Esophagus muscularis mucosa (tissue), 4 donors: Measurements from ENCODE around the gene SIK2.

Source experiments
- EP300 ChIP-seq: sonication (generic); formaldehyde crosslinking; IDR thresholded peaks from one replicate; pipeline ENCODE4 v1.6.1; 2017; ENCODE audit warnings: antibody characterized with exemption
- POLR2A ChIP-seq: fragments of 450-650 bp; IDR thresholded peaks from one replicate; pipeline ENCODE4 v1.6.1; 2017; ENCODE audit warnings: antibody characterized with exemption, moderate library complexity, mild to moderate bottlenecking, low read depth
- POLR2AphosphoS5 ChIP-seq, 2 donors: sonication (generic); formaldehyde crosslinking; IDR thresholded peaks; one replicate each; pipeline ENCODE4 v1.6.1; 2017; ENCODE audit warnings: antibody characterized with exemption in 2 of 2
- TF ChIP-seq, protein P1 (sequence below), 3 experiments: fragments of 200-600 bp in 2 of 3; fragments of 450-650 bp in 1 of 3; sonication (generic) in 2 of 3; IDR thresholded peaks; one replicate each; pipeline ENCODE4 v1.5.1; 2017 to 2019; ENCODE audit warnings: antibody characterized with exemption in 3 of 3, mild to moderate bottlenecking in 2 of 3, moderate library complexity in 1 of 3

DNA sequence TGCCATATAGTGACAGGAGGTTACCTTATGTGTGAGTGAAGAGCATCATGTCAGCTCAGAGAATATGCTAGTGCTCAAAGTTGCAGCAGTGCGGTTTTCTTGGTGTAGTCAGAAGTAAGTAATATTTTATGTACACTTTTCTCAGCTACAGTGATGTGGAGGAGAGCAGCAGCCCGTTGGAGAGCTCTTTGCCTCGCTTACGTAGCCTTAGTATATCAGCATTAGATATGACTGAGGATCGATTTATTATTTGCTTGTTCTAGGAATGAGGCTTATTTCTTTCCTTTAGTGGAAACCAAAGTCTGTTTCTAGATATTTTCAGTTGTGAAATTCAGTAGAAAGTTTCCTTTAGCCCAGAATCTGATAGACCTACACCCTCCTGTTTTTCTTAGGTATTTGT is 100.4 kb downstream of the SIK2 start:
- TF ChIP-seq, protein P1, sequence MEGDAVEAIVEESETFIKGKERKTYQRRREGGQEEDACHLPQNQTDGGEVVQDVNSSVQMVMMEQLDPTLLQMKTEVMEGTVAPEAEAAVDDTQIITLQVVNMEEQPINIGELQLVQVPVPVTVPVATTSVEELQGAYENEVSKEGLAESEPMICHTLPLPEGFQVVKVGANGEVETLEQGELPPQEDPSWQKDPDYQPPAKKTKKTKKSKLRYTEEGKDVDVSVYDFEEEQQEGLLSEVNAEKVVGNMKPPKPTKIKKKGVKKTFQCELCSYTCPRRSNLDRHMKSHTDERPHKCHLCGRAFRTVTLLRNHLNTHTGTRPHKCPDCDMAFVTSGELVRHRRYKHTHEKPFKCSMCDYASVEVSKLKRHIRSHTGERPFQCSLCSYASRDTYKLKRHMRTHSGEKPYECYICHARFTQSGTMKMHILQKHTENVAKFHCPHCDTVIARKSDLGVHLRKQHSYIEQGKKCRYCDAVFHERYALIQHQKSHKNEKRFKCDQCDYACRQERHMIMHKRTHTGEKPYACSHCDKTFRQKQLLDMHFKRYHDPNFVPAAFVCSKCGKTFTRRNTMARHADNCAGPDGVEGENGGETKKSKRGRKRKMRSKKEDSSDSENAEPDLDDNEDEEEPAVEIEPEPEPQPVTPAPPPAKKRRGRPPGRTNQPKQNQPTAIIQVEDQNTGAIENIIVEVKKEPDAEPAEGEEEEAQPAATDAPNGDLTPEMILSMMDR (IDR thresholded peaks at IDR 0.05) = no peak
- no peak for TF ChIP-seq POLR2AphosphoS5 (IDR thresholded peaks at IDR 0.05)
- no peak for TF ChIP-seq POLR2A
- no peak for TF ChIP-seq EP300
